Transverse colon (tissue), 4 donors: ENCODE measurements around the gene RSRC2. TPM values are rescaled to one million over a fixed set of nuclear protein-coding genes. Genes with fewer than 3 reads are reported as not detected.

Experiments used
- DNase-seq: peaks from one replicate; pipeline ENCODE4 v3.0.0-alpha.2; 2019
- H3K27ac ChIP-seq, 4 donors: fragments of 200-600 bp; sonication (generic); 2 replicates each; pipeline ENCODE4 v1.5.1; 2016 to 2018; ENCODE audit warnings: inconsistent platforms in 4 of 4
- H3K27me3 ChIP-seq: fragments of 200-600 bp; sonication (generic); 2 replicates; pipeline ENCODE4 v1.5.1; 2017; ENCODE audit warnings: inconsistent platforms
- H3K36me3 ChIP-seq, 4 donors: fragments of 200-600 bp; sonication (generic); 2 replicates each; pipeline ENCODE4 v1.5.1; 2017 to 2019; ENCODE audit warnings: inconsistent platforms in 4 of 4
- H3K4me1 ChIP-seq, 4 donors: fragments of 200-600 bp; sonication (generic); 2 replicates each; pipeline ENCODE4 v1.5.1; 2017 to 2020; ENCODE audit warnings: inconsistent platforms in 4 of 4
- H3K4me3 ChIP-seq, 4 donors: fragments of 200-600 bp; sonication (generic); 1 replicate in 1 of 4; 2 replicates in 3 of 4; pipeline versions ENCODE4 v1.5.1 to v1.6.1; 2017 to 2019; ENCODE audit warnings: inconsistent platforms in 4 of 4
- H3K9me3 ChIP-seq, 2 donors: fragments of 200-600 bp; sonication (generic); 2 replicates each; pipeline ENCODE4 v1.5.1; 2017 to 2019; ENCODE audit warnings: inconsistent platforms in 2 of 2
- CTCF ChIP-seq, 5 experiments: fragments of 200-600 bp in 3 of 5; fragments of 450-650 bp in 2 of 5; sonication (generic) in 3 of 5; IDR thresholded peaks; 1 replicate in 2 of 5; 2 replicates in 3 of 5; pipeline ENCODE4 v1.5.1; 2016 to 2017; ENCODE audit warnings: antibody characterized with exemption in 5 of 5, inconsistent platforms in 3 of 5, mild to moderate bottlenecking in 2 of 5, moderate library complexity in 1 of 5
- EP300 ChIP-seq: sonication (generic); formaldehyde crosslinking; IDR thresholded peaks from one replicate; pipeline ENCODE4 v1.6.1; 2017; ENCODE audit warnings: antibody characterized with exemption, low read depth
- POLR2A ChIP-seq: fragments of 450-650 bp; IDR thresholded peaks from one replicate; pipeline ENCODE4 v1.6.1; 2016; ENCODE audit warnings: antibody characterized with exemption, mild to moderate bottlenecking, moderate library complexity
- POLR2AphosphoS5 ChIP-seq, 3 donors: sonication (generic); formaldehyde crosslinking; IDR thresholded peaks; one replicate each; pipeline ENCODE4 v1.6.1; 2016; ENCODE audit warnings: antibody characterized with exemption in 3 of 3
- WGBS, 2 donors: methylation state at CpG; one replicate each; pipeline ENCODE4 v1.1.5; 2018; ENCODE audit warnings: low coverage in 1 of 2; 5-methylcytosine and 5-hydroxymethylcytosine counted together
- in situ Hi-C, 4 donors: fragments of 200-750 bp; cut with MboI; loops; one replicate each; pipeline versions ENCODE4 v1.15.0 to v1.15.1; 2017; ENCODE audit warnings: low sequenced_read_pairs in 3 of 4, low pct_ligation_motif_present in 1 of 4, low pct_unique_long_range_greater_than_20kb in 1 of 4
- intact Hi-C: fragments of 100-400 bp; cut with DNase I; formaldehyde crosslinking; loops from one replicate; pipeline ENCODE4 v1.15.1; 2023; ENCODE audit warnings: low total_unique reads
- total RNA-seq, 4 donors: library from RNA; depleted of rRNA; stranded (reverse); fragments of >200 nt; gene quantifications; one replicate each; pipeline ENCODE4 v1.1.0, GENCODE V29; 2016

Gene RSRC2
- total RNA-seq, 4 donors from 2014 or later, result 73.4 to 251 (median 99.7) TPM

DNA sequence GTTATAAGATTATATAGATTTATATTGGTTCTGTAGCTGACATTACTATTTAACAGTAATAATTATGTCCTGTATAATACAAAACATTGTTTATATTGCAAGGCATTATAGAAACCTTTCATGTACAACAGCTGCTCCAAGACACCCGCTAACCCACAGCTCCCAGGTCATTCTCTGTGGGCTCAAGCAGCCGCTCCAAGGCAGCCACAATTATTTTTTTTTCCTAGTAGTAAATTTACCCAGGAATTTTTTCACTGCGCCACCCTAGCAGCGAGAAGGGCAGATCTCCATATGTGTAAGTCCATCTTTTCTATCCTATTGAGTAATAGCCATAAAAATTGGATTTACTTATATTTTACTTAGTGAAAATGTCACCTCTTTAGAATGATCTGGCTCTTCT is 36.6 kb upstream of the RSRC2 start:
- Histone ChIP-seq H3K27me3 (no peaks in the 10 kb centered on the region), H3K4me3 (no peak overlapping the region), H3K36me3 (no peaks in the 10 kb centered on the region), H3K9me3 (no peaks in the 10 kb centered on the region), H3K4me1 (no peaks in the 10 kb centered on the region), H3K27ac (no peak overlapping the region)
- intact Hi-C loops, result no loop called here
- no peak for DNase-seq
- 94 to 98% methylated on average over 4 of the region's 4 CpGs for WGBS, 2 donors
- in situ Hi-C loops, result no loop called here
- TF ChIP-seq POLR2AphosphoS5 (IDR thresholded peaks at IDR 0.05), result no peak
- no peak for TF ChIP-seq EP300
- no peak for TF ChIP-seq CTCF (IDR thresholded peaks at IDR 0.05)
- no peak for TF ChIP-seq POLR2A

DNA sequence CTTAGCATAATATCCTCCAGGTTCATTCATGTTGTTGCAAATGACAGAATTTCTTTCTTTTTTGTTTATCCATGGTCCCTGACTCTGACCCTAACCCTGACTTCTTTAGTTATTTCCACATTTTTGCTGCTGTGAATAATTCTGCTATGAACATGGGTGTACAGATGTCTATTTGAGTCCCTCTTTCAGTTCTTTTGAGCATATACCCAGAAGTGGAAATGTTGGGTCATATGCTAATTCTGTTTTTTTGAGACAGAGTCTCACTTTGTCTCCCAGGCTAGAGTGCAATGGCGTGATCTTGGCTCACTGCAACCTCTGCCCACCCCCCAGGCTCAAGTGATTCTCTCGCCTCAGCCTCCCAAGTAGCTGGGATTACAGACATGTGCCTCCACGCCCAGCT is 33.4 kb upstream of the RSRC2 start:
- whole genome bisulfite sequencing, 2 donors, result 94% methylated on average over 3 of the region's 3 CpGs; no CpG with 5 or more reads in 1 of the 2 donors
- H3K36me3 ChIP-seq, result peaks cover 0 to 8% (median 0%) of the 10 kb centered on the region in 4 donors
- intact Hi-C loops, result no loop called here
- H3K27me3 ChIP-seq, result no peaks in the 10 kb centered on the region
- no peaks in the 10 kb centered on the region for H3K4me1 ChIP-seq
- H3K9me3 ChIP-seq, result no peaks in the 10 kb centered on the region
- no peak overlapping the region for H3K27ac ChIP-seq
- H3K4me3 ChIP-seq, result no peak overlapping the region
- TF ChIP-seq EP300 (no peak), CTCF (IDR thresholded peaks at IDR 0.05) (no peak), POLR2A (no peak), POLR2AphosphoS5 (IDR thresholded peaks at IDR 0.05) (no peak)
- DNase-seq, result no peak
- in situ Hi-C loops, result no loop called here

GRCh38 chr12:122558745-122559641 is 32.3 kb upstream of the RSRC2 start:
- no peak overlapping the region for H3K27ac ChIP-seq
- in situ Hi-C loops, result no loop called here
- H3K9me3 ChIP-seq, result no peaks in the 10 kb centered on the region
- TF ChIP-seq POLR2A (no peak), EP300 (no peak), POLR2AphosphoS5 (IDR thresholded peaks at IDR 0.05) (no peak), CTCF (IDR thresholded peaks at IDR 0.05) (no peak)
- DNase-seq, result no peak
- intact Hi-C loops, result no loop called here
- H3K36me3 ChIP-seq, result peaks cover 0 to 8% (median 0%) of the 10 kb centered on the region in 4 donors
- H3K4me3 ChIP-seq, result no peak overlapping the region
- no peaks in the 10 kb centered on the region for H3K4me1 ChIP-seq
- H3K27me3 ChIP-seq, result no peaks in the 10 kb centered on the region
- WGBS, 2 donors, result 91 to 94% methylated on average over 16 of the region's 16 CpGs

DNA sequence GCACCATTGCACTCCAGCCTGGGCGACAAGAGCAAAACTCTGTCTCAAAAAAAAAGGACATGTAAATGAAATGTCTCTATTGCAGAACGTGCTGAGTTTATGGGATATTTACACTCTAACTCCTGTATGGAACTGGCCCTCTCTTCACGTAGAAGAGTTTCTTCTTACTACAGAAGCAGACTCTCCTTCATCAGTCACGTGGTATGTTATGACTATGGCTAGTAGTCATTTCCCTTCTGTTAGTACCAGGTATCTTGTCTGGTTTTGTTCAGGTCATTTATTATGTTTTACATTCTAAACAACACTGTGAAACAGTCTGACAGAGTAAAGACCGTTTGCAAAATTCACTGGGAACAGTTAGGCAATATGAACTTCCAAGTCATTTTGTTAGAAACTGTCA is 20.6 kb upstream of the RSRC2 start:
- Histone ChIP-seq H3K27ac (no peak overlapping the region), H3K4me1 (no peaks in the 10 kb centered on the region), H3K36me3 (peaks cover 0 to 12% (median 0%) of the 10 kb centered on the region in 4 donors), H3K27me3 (no peaks in the 10 kb centered on the region), H3K9me3 (no peaks in the 10 kb centered on the region), H3K4me3 (no peak overlapping the region)
- in situ Hi-C loops (no loop called here), intact Hi-C loops (no loop called here)
- TF ChIP-seq POLR2A (no peak), CTCF (IDR thresholded peaks at IDR 0.05) (no peak), EP300 (no peak), POLR2AphosphoS5 (IDR thresholded peaks at IDR 0.05) (no peak)
- DNase-seq, result no peak
- 72 to 73% methylated on average over 5 of the region's 5 CpGs for WGBS, 2 donors
